ENCODE results near the gene GAN.

Gene GAN

GRCh38 chr16:81314603-81315270 is at the start of gene GAN:
TSS of gene GAN (plus strand) at chr16:81314962. CDS start at chr16:81315114, 152 bp downstream.
- DNase-seq (ENCODE audit: low read depth in 3 of 3), result peak; percentile 90 to 95 (median 90)

GRCh38 chr16:81265052-81265451 is 49.7 kb upstream of the GAN start:
- no peak for DNase-seq (ENCODE audit: low read depth in 3 of 3)

GRCh38 chr16:81265658-81266451 is 48.9 kb upstream of the GAN start:
- DNase-seq (ENCODE audit: low read depth in 3 of 3), result no peak

GRCh38 chr16:81266680-81267095 is 48.1 kb upstream of the GAN start:
- peak in 1 of 3 experiments; percentile 9 for DNase-seq (ENCODE audit: low read depth in 3 of 3)

- DNase-seq (ENCODE audit: low read depth in 3 of 3), result no peak
Measured at GRCh38 chr16:81268509-81268908, 46.3 kb upstream of the GAN start.

- no peak for DNase-seq (ENCODE audit: low read depth in 3 of 3)
Measured at GRCh38 chr16:81273223-81273950, 41.4 kb upstream of the GAN start.

- no peak for DNase-seq (ENCODE audit: low read depth in 3 of 3)
Measured at GRCh38 chr16:81275064-81275532, 39.7 kb upstream of the GAN start.

GRCh38 chr16:81275795-81276194 is 39.0 kb upstream of the GAN start:
- DNase-seq (ENCODE audit: low read depth in 3 of 3), result no peak

GRCh38 chr16:81276323-81276722 is 38.4 kb upstream of the GAN start:
- DNase-seq (ENCODE audit: low read depth in 3 of 3), result no peak

GRCh38 chr16:81277541-81278080 is 37.2 kb upstream of the GAN start:
- no peak for DNase-seq (ENCODE audit: low read depth in 3 of 3)

- DNase-seq (ENCODE audit: low read depth in 3 of 3), result no peak
Measured at GRCh38 chr16:81278526-81278925, 36.2 kb upstream of the GAN start.

- DNase-seq (ENCODE audit: low read depth in 3 of 3), result no peak
Measured at GRCh38 chr16:81279392-81279791, 35.4 kb upstream of the GAN start.

GRCh38 chr16:81280393-81280792 is 34.4 kb upstream of the GAN start:
- DNase-seq (ENCODE audit: low read depth in 3 of 3), result no peak

GRCh38 chr16:81283044-81283443 is 31.7 kb upstream of the GAN start:
- DNase-seq (ENCODE audit: low read depth in 3 of 3), result no peak

- DNase-seq (ENCODE audit: low read depth in 3 of 3), result no peak
Measured at GRCh38 chr16:81284995-81285600, 29.7 kb upstream of the GAN start.

GRCh38 chr16:81286190-81286589 is 28.6 kb upstream of the GAN start:
- DNase-seq (ENCODE audit: low read depth in 3 of 3), result no peak

GRCh38 chr16:81291117-81291516 is 23.6 kb upstream of the GAN start:
- no peak for DNase-seq (ENCODE audit: low read depth in 3 of 3)

GRCh38 chr16:81292936-81293335 is 21.8 kb upstream of the GAN start:
- DNase-seq (ENCODE audit: low read depth in 3 of 3), result no peak

- no peak for DNase-seq (ENCODE audit: low read depth in 3 of 3)
Measured at GRCh38 chr16:81293909-81294802, 20.6 kb upstream of the GAN start.

- no peak for DNase-seq (ENCODE audit: low read depth in 3 of 3)
Measured at GRCh38 chr16:81296631-81297030, 18.1 kb upstream of the GAN start.

- no peak for DNase-seq (ENCODE audit: low read depth in 3 of 3)
Measured at GRCh38 chr16:81307770-81308169, 7.0 kb upstream of the GAN start.

Data from stimulated activated CD4-positive, alpha-beta T cell treated with anti-CD3 and anti-CD28 coated beads, TNF-alpha, amount 100 ng/mL, for 24 hours (primary cell).